K562 (cell line): ENCODE results near the gene FBN1. TPM values are rescaled to one million over a fixed set of nuclear protein-coding genes. Genes with fewer than 3 reads are reported as not detected.

Experiments used
- ARNT ChIP-seq, 2 experiments: fragments of 450-650 bp; IDR thresholded peaks; 2 replicates each; pipeline ENCODE4 v1.6.1; 2016; ENCODE audit warnings: mild to moderate bottlenecking in 1 of 2
- PCBP1 ChIP-seq: fragments of 200-400 bp; formaldehyde crosslinking; IDR thresholded peaks from 2 replicates; pipeline ENCODE4 v1.6.1; 2018; ENCODE audit warnings: mild to moderate bottlenecking, low read depth, low read length; ENCODE audit not compliant: poor library complexity, severe bottlenecking
- RBM14 ChIP-seq: fragments of 200-400 bp; formaldehyde crosslinking; IDR thresholded peaks from 2 replicates; pipeline ENCODE4 v1.6.1; 2018; ENCODE audit warnings: low read depth, mild to moderate bottlenecking, low read length, moderate library complexity, borderline replicate concordance; ENCODE audit not compliant: insufficient read depth
- polyA plus RNA-seq, 8 experiments: library from polyadenylated mRNA; depleted of rRNA in 4 of 8; stranded (reverse) in 5 of 8; unstranded in 3 of 8; fragments of >200 nt; fragmentation: Nextera tagmentation in 2 of 8; fragmentation: Illumina TruSeq in 1 of 8; extraction: Ambion mirVana in 2 of 8; extraction: Trizol in 1 of 8; gene quantifications; 2 replicates each; pipeline versions ENCODE4 v1.2.1 to v1.2.3, GENCODE V29; 2011 to 2014; ENCODE audit warnings: inconsistent platforms in 1 of 8, missing spikeins in 1 of 8
- total RNA-seq, 7 experiments: library from RNA; depleted of rRNA in 6 of 7; stranded (reverse); fragments of >200 nt in 6 of 7; fragmentation: Illumina TruSeq in 2 of 7; extraction: Trizol in 2 of 7; gene quantifications; 2 replicates each; pipeline versions ENCODE4 v1.2.1 to v1.2.3, GENCODE V29; 2011 to 2021; ENCODE audit warnings: low replicate concordance in 1 of 7
- TF ChIP-seq, protein P1 (sequence below): fragments of 450-650 bp; IDR thresholded peaks from 2 replicates; pipeline ENCODE4 v1.6.1; 2016; ENCODE audit warnings: mild to moderate bottlenecking, moderate library complexity
- TF ChIP-seq, protein P2 (sequence below): sonication (generic); formaldehyde crosslinking; IDR thresholded peaks from 2 replicates; pipeline ENCODE4 v1.8.1; 2022; ENCODE audit warnings: missing genetic modification reagents
- TF ChIP-seq, protein P3 (sequence below), 2 experiments: fragments of 250-450 bp in 1 of 2; fragments of 450-650 bp in 1 of 2; sonication (Bioruptor Pico) in 1 of 2; IDR thresholded peaks; 2 replicates each; pipeline versions ENCODE4 v1.6.1 to v1.8.0; 2016 to 2021; ENCODE audit warnings: mild to moderate bottlenecking in 2 of 2, moderate library complexity in 2 of 2, missing compliant biosample characterization in 1 of 2, missing genetic modification characterization in 1 of 2
- TF ChIP-seq, protein P4 (sequence below), 3 experiments: fragments of 200-800 bp in 1 of 3; fragments of 250-450 bp in 1 of 3; fragments of 450-650 bp in 1 of 3; sonication (Bioruptor Pico) in 1 of 3; sonication (Bioruptor generic) in 1 of 3; formaldehyde crosslinking in 1 of 3; IDR thresholded peaks; 2 replicates each; pipeline versions ENCODE4 v1.6.1 to v1.8.0; 2016 to 2022; ENCODE audit warnings: mild to moderate bottlenecking in 2 of 3, missing genetic modification characterization in 2 of 3, missing compliant biosample characterization in 1 of 3, moderate library complexity in 1 of 3

The FBN1 gene
- total and polyA plus RNA-seq, 9 of the 15 experiments (the other 6 are each of a cell fraction or from before 2014, with no cell fraction given), result 0.15 to 1.2 (median 0.60) TPM

DNA sequence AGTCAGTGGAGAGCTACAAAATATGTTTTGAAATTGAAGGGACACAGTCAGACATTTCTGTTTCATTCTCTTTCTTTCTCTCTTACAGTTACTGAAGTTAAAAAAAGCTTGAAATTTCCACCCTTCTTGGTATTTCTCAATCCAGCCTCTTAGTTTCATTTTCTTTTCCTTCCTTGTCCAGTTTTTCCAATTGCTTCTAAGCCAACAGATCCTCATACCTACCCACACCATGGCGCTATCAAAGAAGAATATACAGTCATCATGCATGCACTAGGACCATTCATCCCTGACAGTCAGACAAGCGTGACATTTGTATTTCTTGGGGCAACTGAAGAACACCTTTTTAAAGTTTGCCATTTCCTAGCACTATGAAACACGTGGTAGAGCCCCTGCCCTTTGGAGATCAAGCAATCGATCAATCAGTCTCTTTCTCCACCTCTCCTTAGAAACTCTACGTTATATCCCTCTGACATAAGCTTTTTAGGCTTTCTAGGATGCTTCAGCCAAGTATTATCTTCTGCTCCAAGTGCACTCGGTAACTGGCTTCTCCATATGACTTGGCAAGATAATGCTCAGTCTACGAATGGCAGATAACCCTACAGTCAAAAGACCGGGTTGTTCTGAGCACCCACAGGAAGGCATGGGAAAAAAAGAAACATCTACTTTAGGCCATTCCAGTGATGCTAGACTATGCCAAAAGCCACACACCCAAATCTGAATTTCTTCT is 65.4 kb downstream of the FBN1 start (continued):
- TF ChIP-seq, protein P1, sequence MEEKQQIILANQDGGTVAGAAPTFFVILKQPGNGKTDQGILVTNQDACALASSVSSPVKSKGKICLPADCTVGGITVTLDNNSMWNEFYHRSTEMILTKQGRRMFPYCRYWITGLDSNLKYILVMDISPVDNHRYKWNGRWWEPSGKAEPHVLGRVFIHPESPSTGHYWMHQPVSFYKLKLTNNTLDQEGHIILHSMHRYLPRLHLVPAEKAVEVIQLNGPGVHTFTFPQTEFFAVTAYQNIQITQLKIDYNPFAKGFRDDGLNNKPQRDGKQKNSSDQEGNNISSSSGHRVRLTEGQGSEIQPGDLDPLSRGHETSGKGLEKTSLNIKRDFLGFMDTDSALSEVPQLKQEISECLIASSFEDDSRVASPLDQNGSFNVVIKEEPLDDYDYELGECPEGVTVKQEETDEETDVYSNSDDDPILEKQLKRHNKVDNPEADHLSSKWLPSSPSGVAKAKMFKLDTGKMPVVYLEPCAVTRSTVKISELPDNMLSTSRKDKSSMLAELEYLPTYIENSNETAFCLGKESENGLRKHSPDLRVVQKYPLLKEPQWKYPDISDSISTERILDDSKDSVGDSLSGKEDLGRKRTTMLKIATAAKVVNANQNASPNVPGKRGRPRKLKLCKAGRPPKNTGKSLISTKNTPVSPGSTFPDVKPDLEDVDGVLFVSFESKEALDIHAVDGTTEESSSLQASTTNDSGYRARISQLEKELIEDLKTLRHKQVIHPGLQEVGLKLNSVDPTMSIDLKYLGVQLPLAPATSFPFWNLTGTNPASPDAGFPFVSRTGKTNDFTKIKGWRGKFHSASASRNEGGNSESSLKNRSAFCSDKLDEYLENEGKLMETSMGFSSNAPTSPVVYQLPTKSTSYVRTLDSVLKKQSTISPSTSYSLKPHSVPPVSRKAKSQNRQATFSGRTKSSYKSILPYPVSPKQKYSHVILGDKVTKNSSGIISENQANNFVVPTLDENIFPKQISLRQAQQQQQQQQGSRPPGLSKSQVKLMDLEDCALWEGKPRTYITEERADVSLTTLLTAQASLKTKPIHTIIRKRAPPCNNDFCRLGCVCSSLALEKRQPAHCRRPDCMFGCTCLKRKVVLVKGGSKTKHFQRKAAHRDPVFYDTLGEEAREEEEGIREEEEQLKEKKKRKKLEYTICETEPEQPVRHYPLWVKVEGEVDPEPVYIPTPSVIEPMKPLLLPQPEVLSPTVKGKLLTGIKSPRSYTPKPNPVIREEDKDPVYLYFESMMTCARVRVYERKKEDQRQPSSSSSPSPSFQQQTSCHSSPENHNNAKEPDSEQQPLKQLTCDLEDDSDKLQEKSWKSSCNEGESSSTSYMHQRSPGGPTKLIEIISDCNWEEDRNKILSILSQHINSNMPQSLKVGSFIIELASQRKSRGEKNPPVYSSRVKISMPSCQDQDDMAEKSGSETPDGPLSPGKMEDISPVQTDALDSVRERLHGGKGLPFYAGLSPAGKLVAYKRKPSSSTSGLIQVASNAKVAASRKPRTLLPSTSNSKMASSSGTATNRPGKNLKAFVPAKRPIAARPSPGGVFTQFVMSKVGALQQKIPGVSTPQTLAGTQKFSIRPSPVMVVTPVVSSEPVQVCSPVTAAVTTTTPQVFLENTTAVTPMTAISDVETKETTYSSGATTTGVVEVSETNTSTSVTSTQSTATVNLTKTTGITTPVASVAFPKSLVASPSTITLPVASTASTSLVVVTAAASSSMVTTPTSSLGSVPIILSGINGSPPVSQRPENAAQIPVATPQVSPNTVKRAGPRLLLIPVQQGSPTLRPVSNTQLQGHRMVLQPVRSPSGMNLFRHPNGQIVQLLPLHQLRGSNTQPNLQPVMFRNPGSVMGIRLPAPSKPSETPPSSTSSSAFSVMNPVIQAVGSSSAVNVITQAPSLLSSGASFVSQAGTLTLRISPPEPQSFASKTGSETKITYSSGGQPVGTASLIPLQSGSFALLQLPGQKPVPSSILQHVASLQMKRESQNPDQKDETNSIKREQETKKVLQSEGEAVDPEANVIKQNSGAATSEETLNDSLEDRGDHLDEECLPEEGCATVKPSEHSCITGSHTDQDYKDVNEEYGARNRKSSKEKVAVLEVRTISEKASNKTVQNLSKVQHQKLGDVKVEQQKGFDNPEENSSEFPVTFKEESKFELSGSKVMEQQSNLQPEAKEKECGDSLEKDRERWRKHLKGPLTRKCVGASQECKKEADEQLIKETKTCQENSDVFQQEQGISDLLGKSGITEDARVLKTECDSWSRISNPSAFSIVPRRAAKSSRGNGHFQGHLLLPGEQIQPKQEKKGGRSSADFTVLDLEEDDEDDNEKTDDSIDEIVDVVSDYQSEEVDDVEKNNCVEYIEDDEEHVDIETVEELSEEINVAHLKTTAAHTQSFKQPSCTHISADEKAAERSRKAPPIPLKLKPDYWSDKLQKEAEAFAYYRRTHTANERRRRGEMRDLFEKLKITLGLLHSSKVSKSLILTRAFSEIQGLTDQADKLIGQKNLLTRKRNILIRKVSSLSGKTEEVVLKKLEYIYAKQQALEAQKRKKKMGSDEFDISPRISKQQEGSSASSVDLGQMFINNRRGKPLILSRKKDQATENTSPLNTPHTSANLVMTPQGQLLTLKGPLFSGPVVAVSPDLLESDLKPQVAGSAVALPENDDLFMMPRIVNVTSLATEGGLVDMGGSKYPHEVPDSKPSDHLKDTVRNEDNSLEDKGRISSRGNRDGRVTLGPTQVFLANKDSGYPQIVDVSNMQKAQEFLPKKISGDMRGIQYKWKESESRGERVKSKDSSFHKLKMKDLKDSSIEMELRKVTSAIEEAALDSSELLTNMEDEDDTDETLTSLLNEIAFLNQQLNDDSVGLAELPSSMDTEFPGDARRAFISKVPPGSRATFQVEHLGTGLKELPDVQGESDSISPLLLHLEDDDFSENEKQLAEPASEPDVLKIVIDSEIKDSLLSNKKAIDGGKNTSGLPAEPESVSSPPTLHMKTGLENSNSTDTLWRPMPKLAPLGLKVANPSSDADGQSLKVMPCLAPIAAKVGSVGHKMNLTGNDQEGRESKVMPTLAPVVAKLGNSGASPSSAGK, result no peak
- TF ChIP-seq, protein P2, sequence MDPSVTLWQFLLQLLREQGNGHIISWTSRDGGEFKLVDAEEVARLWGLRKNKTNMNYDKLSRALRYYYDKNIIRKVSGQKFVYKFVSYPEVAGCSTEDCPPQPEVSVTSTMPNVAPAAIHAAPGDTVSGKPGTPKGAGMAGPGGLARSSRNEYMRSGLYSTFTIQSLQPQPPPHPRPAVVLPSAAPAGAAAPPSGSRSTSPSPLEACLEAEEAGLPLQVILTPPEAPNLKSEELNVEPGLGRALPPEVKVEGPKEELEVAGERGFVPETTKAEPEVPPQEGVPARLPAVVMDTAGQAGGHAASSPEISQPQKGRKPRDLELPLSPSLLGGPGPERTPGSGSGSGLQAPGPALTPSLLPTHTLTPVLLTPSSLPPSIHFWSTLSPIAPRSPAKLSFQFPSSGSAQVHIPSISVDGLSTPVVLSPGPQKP (CRISPR knock-in tag), result no peak
- TF ChIP-seq ARNT (IDR thresholded peaks at IDR 0.05) (no peak), RBM14 (no peak), PCBP1 (no peak)
- TF ChIP-seq, protein P3, sequence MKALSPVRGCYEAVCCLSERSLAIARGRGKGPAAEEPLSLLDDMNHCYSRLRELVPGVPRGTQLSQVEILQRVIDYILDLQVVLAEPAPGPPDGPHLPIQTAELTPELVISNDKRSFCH (CRISPR knock-in tag; IDR thresholded peaks at IDR 0.05), result no peak
- TF ChIP-seq, protein P3 (tag; IDR thresholded peaks at IDR 0.05), result peak; percentile 76
- TF ChIP-seq, protein P4, sequence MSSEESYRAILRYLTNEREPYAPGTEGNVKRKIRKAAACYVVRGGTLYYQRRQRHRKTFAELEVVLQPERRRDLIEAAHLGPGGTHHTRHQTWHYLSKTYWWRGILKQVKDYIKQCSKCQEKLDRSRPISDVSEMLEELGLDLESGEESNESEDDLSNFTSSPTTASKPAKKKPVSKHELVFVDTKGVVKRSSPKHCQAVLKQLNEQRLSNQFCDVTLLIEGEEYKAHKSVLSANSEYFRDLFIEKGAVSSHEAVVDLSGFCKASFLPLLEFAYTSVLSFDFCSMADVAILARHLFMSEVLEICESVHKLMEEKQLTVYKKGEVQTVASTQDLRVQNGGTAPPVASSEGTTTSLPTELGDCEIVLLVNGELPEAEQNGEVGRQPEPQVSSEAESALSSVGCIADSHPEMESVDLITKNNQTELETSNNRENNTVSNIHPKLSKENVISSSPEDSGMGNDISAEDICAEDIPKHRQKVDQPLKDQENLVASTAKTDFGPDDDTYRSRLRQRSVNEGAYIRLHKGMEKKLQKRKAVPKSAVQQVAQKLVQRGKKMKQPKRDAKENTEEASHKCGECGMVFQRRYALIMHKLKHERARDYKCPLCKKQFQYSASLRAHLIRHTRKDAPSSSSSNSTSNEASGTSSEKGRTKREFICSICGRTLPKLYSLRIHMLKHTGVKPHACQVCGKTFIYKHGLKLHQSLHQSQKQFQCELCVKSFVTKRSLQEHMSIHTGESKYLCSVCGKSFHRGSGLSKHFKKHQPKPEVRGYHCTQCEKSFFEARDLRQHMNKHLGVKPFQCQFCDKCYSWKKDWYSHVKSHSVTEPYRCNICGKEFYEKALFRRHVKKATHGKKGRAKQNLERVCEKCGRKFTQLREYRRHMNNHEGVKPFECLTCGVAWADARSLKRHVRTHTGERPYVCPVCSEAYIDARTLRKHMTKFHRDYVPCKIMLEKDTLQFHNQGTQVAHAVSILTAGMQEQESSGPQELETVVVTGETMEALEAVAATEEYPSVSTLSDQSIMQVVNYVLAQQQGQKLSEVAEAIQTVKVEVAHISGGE (CRISPR knock-in tag; IDR thresholded peaks at IDR 0.05), result peak in 1 of 3 experiments; percentile 80; a peak in 2 of 6 replicates
